H1 (cell line): ENCODE measurements around the gene GPR42. TPM values are rescaled to one million over a fixed set of nuclear protein-coding genes. Genes with fewer than 3 reads are reported as not detected.

ENCODE experiments used
- CTCF ChIA-PET: fragments of 300-600 bp; sonication (Branson Sonifier 250); formaldehyde crosslinking; loops from one replicate; lab custom pipeline; 2021; ENCODE audit not compliant: partially characterized antibody; lab: Charles Lee
- POLR2A ChIA-PET: fragments of 300-600 bp; sonication (Branson Sonifier 250); formaldehyde crosslinking; loops from one replicate; lab custom pipeline; 2021; ENCODE audit warnings: inconsistent platforms; ENCODE audit not compliant: partially characterized antibody; lab: Charles Lee
- DNase-seq, 2 experiments: peaks; one replicate each; pipeline versions ENCODE4 v3.0.0 to v3.0.0-alpha.2; 2010 to 2022; ENCODE audit warnings: low spot score in 2 of 2, low read depth in 1 of 2, mixed read lengths in 1 of 2
- FAIRE-seq: peaks from 2 replicates; lab custom pipeline; 2011; peaks lifted over from hg19 to GRCh38; lab: Jason Lieb, UNC
- H2AFZ ChIP-seq: 2 replicates; pipeline ENCODE4 v1.8.1; 2012; ENCODE audit warnings: low read length, inconsistent platforms
- H2AK5ac ChIP-seq: 2 replicates; pipeline ENCODE4 v1.6.1; 2013; ENCODE audit warnings: low read depth, low read length
- H2BK120ac ChIP-seq: replicated peaks from 2 replicates; pipeline ENCODE3; 2013; ENCODE audit warnings: low read depth, low read length, inconsistent platforms
- H2BK12ac ChIP-seq: 2 replicates; pipeline ENCODE4 v1.6.1; 2013; ENCODE audit warnings: low read depth, low read length
- H2BK15ac ChIP-seq: 2 replicates; pipeline ENCODE4 v1.6.1; 2013; ENCODE audit warnings: low read length
- H2BK20ac ChIP-seq: 2 replicates; pipeline ENCODE4 v1.6.1; 2013; ENCODE audit warnings: low read length
- H2BK5ac ChIP-seq: 2 replicates; pipeline ENCODE4 v1.6.1; 2013; ENCODE audit warnings: low read depth, low read length
- H3K14ac ChIP-seq: 2 replicates; pipeline ENCODE4 v1.6.1; 2013; ENCODE audit warnings: inconsistent platforms; ENCODE audit not compliant: insufficient read length
- H3K18ac ChIP-seq: 2 replicates; pipeline ENCODE4 v1.6.1; 2013; ENCODE audit warnings: low read length; ENCODE audit errors: extremely low read depth
- H3K23ac ChIP-seq: 2 replicates; pipeline ENCODE4 v1.6.1; 2013; ENCODE audit warnings: inconsistent platforms; ENCODE audit not compliant: insufficient read length
- H3K23me2 ChIP-seq: 2 replicates; pipeline ENCODE4 v1.6.1; 2013; ENCODE audit warnings: low read depth, low read length
- H3K27ac ChIP-seq: 2 replicates; pipeline ENCODE4 v1.6.1; 2011; ENCODE audit warnings: low read depth, low read length, inconsistent platforms
- H3K27me3 ChIP-seq, 4 experiments: replicated peaks in 1 of 4; 1 replicate in 1 of 4; 2 replicates in 3 of 4; pipeline versions ENCODE4 v1.6.1 to v1.8.1; 2011 to 2013; ENCODE audit warnings: low read length in 3 of 4, mild to moderate bottlenecking in 3 of 4, inconsistent platforms in 2 of 4, mixed read lengths in 2 of 4, moderate library complexity in 1 of 4; ENCODE audit not compliant: control insufficient read depth in 3 of 4, insufficient read depth in 3 of 4; ENCODE audit errors: extremely low read depth in 1 of 4
- H3K36me3 ChIP-seq, 4 experiments: 2 replicates each; pipeline versions ENCODE4 v1.6.1 to v1.8.1; 2011 to 2013; ENCODE audit warnings: mild to moderate bottlenecking in 4 of 4, low read length in 3 of 4, moderate library complexity in 2 of 4, control low read depth in 1 of 4, inconsistent platforms in 1 of 4; ENCODE audit not compliant: insufficient read depth in 4 of 4, control insufficient read depth in 2 of 4
- H3K4ac ChIP-seq: replicated peaks from 2 replicates; pipeline ENCODE3; 2013; ENCODE audit warnings: low read length, low read depth, mixed read lengths, inconsistent platforms; ENCODE audit not compliant: insufficient read length
- H3K4me1 ChIP-seq, 4 experiments: replicated peaks in 1 of 4; 1 replicate in 1 of 4; 2 replicates in 3 of 4; pipeline versions ENCODE4 v1.6.1 to v1.8.1; 2011 to 2013; ENCODE audit warnings: low read length in 3 of 4, inconsistent platforms in 2 of 4, mixed read lengths in 1 of 4; ENCODE audit not compliant: insufficient read depth in 4 of 4, control insufficient read depth in 3 of 4
- H3K4me2 ChIP-seq, 2 experiments: 2 replicates each; pipeline versions ENCODE4 v1.6.1 to v1.8.1; 2011 to 2013; ENCODE audit warnings: low read depth in 2 of 2, low read length in 2 of 2, control low read depth in 1 of 2, inconsistent platforms in 1 of 2, mild to moderate bottlenecking in 1 of 2; ENCODE audit not compliant: insufficient read depth in 1 of 2
- H3K4me3 ChIP-seq, 4 experiments: fragments of 200-600, 300-600 bp in 1 of 4; sonication (generic), shearing (Covaris generic), sonication (Bioruptor Twin) in 1 of 4; 2 replicates each; pipeline versions ENCODE4 v1.5.1 to v1.8.1; 2011 to 2016; ENCODE audit warnings: low read length in 4 of 4, low read depth in 3 of 4, control low read depth in 2 of 4, inconsistent platforms in 2 of 4, mild to moderate bottlenecking in 2 of 4, mixed read lengths in 1 of 4, moderate library complexity in 1 of 4; ENCODE audit not compliant: insufficient read depth in 2 of 4; ENCODE audit errors: extremely low read depth in 1 of 4
- H3K56ac ChIP-seq: replicated peaks from 2 replicates; pipeline ENCODE3; 2013; ENCODE audit warnings: low read depth, mild to moderate bottlenecking, mixed read lengths, low read length, inconsistent platforms; ENCODE audit not compliant: insufficient read length
- H3K79me1 ChIP-seq: 2 replicates; pipeline ENCODE4 v1.6.1; 2013; ENCODE audit warnings: low read depth, low read length, control low read depth
- H3K79me2 ChIP-seq, 2 experiments: 2 replicates each; pipeline versions ENCODE4 v1.6.1 to v1.8.1; 2012 to 2013; ENCODE audit warnings: low read length in 2 of 2, mild to moderate bottlenecking in 2 of 2, inconsistent platforms in 1 of 2; ENCODE audit not compliant: insufficient read depth in 2 of 2, control insufficient read depth in 1 of 2
- H3K9ac ChIP-seq, 4 experiments: replicated peaks in 1 of 4; 1 replicate in 1 of 4; 2 replicates in 3 of 4; pipeline versions ENCODE4 v1.6.1 to v1.8.1; 2011 to 2013; ENCODE audit warnings: low read depth in 3 of 4, low read length in 3 of 4, control low read depth in 2 of 4, mild to moderate bottlenecking in 2 of 4, moderate library complexity in 2 of 4, inconsistent platforms in 1 of 4; ENCODE audit errors: extremely low read depth in 1 of 4
- H3K9me3 ChIP-seq, 2 experiments: 2 replicates each; pipeline versions ENCODE4 v1.6.1 to v1.8.1; 2012 to 2013; ENCODE audit warnings: mild to moderate bottlenecking in 2 of 2, moderate library complexity in 2 of 2, control low read depth in 1 of 2, inconsistent platforms in 1 of 2, low read depth in 1 of 2, low read length in 1 of 2, mixed read lengths in 1 of 2; ENCODE audit not compliant: insufficient read depth in 2 of 2
- H4K20me1 ChIP-seq, 2 experiments: replicated peaks in 1 of 2; 2 replicates each; pipeline versions ENCODE3 to v1.8.1; 2011 to 2013; ENCODE audit warnings: inconsistent platforms in 2 of 2, low read length in 2 of 2, mild to moderate bottlenecking in 1 of 2; ENCODE audit not compliant: insufficient read depth in 2 of 2, control insufficient read depth in 1 of 2
- H4K5ac ChIP-seq: 2 replicates; pipeline ENCODE4 v1.6.1; 2013; ENCODE audit warnings: low read length, low read depth, mixed read lengths, inconsistent platforms; ENCODE audit not compliant: insufficient read length
- H4K8ac ChIP-seq: 2 replicates; pipeline ENCODE4 v1.8.0; 2013; ENCODE audit warnings: mild to moderate bottlenecking, moderate library complexity, low read length, inconsistent platforms; ENCODE audit not compliant: insufficient read depth; ENCODE audit errors: extremely low read depth
- H4K91ac ChIP-seq: replicated peaks from 2 replicates; pipeline ENCODE3; 2013; ENCODE audit warnings: low read length, mixed read lengths, inconsistent platforms; ENCODE audit not compliant: insufficient read length
- JUN ChIP-seq: IDR thresholded peaks from 2 replicates; pipeline ENCODE4 v1.6.1; 2011; ENCODE audit warnings: low read depth, mild to moderate bottlenecking, improper control_type of control experiment, low read length
- SP2 ChIP-seq: IDR thresholded peaks from 2 replicates; pipeline ENCODE4 v1.6.1; 2012; ENCODE audit warnings: mild to moderate bottlenecking, low read length, inconsistent platforms
- TEAD4 ChIP-seq: IDR thresholded peaks from 2 replicates; pipeline ENCODE4 v1.6.1; 2012; ENCODE audit warnings: low read depth, low read length, inconsistent platforms, mixed read lengths
- WGBS, 2 experiments: shearing (Covaris generic) in 1 of 2; methylation state at CpG; one replicate each; pipeline versions ENCODE4 v1.1.6 to v1.1.7; 2013 to 2015; ENCODE audit warnings: low lambda C conversion rate in 2 of 2, mixed read lengths in 2 of 2, inconsistent platforms in 1 of 2, low coverage in 1 of 2, missing lambda C conversion rate in 1 of 2; ENCODE audit not compliant: insufficient replicate concordance in 2 of 2, insufficient coverage in 1 of 2, insufficient read length in 1 of 2; ENCODE audit errors: extremely low coverage in 1 of 2, missing lambda C conversion rate in 1 of 2; 5-methylcytosine and 5-hydroxymethylcytosine counted together
- polyA plus RNA-seq, 7 experiments: library from polyadenylated mRNA; depleted of rRNA in 3 of 7; stranded (reverse) in 5 of 7; unstranded in 2 of 7; fragments of >200 nt in 5 of 7; fragments of 200-250 nt in 2 of 7; gene quantifications; 1 replicate in 5 of 7; 2 replicates in 1 of 7; 4 replicates in 1 of 7; pipeline versions ENCODE4 v1.2.1 to v1.2.3, GENCODE V29; 2011 to 2013; ENCODE audit warnings: missing spikeins in 2 of 7, mixed read lengths in 2 of 7
- total RNA-seq: library from RNA; stranded (reverse); fragmentation: NEBNext Ultra II Directional; extraction: Animal tissue kit (Norgen Biotek cat#: 25700); gene quantifications from 2 replicates; pipeline ENCODE4 v1.2.1, GENCODE V29; 2021

Gene GPR42
- total and polyA plus RNA-seq, 2 of the 8 experiments (the other 6 are each of a cell fraction or from before 2014, with no cell fraction given), result not detected

DNA sequence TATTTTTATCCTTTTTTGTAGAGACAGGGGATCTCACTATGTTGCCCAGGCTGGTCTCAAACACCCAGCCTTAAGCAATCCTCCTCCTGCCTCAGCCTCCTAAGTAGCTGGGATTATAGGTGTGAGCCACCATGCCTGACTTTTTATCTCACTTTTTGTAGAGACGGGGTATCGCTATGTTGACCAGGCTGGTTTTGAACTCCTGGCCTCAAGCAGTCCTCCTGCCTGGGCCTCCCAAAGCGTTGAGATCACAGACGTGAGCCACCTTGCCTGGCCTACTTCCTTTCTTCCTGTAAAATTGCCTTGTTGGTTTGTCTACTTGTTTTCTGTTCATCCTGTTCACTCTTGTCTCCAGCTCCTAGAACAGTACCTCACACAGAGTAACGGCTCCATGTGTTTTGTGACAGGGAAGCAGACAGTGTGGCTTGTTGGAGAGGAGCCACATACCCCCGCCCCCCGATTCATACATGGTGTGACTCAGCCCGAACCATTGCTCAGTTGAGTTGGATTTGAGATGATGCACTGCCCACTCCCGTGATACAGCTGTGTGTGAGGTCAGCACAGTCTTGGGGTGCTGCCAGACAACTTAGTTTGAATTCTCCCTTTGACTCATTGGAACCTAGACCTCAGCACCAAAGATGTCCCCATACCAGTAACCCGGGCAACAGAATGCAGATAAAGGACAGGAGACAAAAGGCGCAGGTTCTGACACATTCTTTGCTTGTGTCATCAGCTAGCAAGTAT lies 34.2 kb downstream of the GPR42 start:
- Histone ChIP-seq H3K4me1 (no peaks in the 10 kb centered on the region), H3K9me3 (no peaks in the 10 kb centered on the region), H3K27me3 (no peaks in the 10 kb centered on the region; a peak in 1 of 7 replicates), H2BK12ac (no peak overlapping the region), H3K79me1 (no peaks in the 10 kb centered on the region), H4K91ac (no peak overlapping the region), H3K23ac (no peak overlapping the region), H3K36me3 (no peaks in the 10 kb centered on the region)
- TF ChIP-seq JUN (0 out of 2 replicates have a peak, but pooled peaks have one; percentile 15), TEAD4 (peak; percentile 39; the same call in 1 of the 2 replicates), SP2 (no peak)
- TF ChIP-seq, all 59 proteins: peak for 2
- no peak overlapping the region for H2BK15ac ChIP-seq
- no peak overlapping the region for H3K27ac ChIP-seq
- H3K79me2 ChIP-seq, result no peaks in the 10 kb centered on the region
- no peak overlapping the region for H3K18ac ChIP-seq
- H2AFZ ChIP-seq, result no peak overlapping the region
- ChIA-PET POLR2A (interaction anchor here (0.6 to 1.3 kb wide), 2 partner anchors 93 to 236 kb away, joined by 3 read pairs; partner anchors contain the start of gene ETV2), CTCF (interaction anchor here (0.6 to 1.2 kb wide), 2 partner anchors 52 to 1004 kb away, joined by 3 read pairs; no protein-coding TSS in a partner anchor)
- FAIRE-seq, result no peak
- H3K4me2 ChIP-seq, result no peak overlapping the region
- no peak overlapping the region for H2BK5ac ChIP-seq
- H3K56ac ChIP-seq, result no peak overlapping the region
- H4K8ac ChIP-seq, result no peak overlapping the region; the same call in 1 of the 2 replicates
- WGBS, 2 experiments, result 90% methylated on average over 11 of the region's 11 CpGs; no CpG with 5 or more reads in 1 of the 2 experiments
- H2AK5ac ChIP-seq, result no peak overlapping the region
- DNase-seq, result no peak
- H3K23me2 ChIP-seq, result no peaks in the 10 kb centered on the region
- no peak overlapping the region for H3K4ac ChIP-seq
- H3K9ac ChIP-seq, result no peak overlapping the region
- no peak overlapping the region for H3K14ac ChIP-seq
- no peak overlapping the region for H3K4me3 ChIP-seq
- no peaks in the 10 kb centered on the region for H4K20me1 ChIP-seq
- no peak overlapping the region for H2BK20ac ChIP-seq
- H2BK120ac ChIP-seq, result no peak overlapping the region
- H4K5ac ChIP-seq, result no peak overlapping the region
